Keratinocyte (primary cell): ENCODE data around the gene MAN2A2.

Experiments
- CTCF ChIP-seq, 3 experiments: IDR thresholded peaks in 1 of 3; conservative IDR thresholded peaks in 1 of 3; optimal IDR thresholded peaks in 1 of 3; 2 replicates in 2 of 3; 3 replicates in 1 of 3; pipeline versions ENCODE3 to v1.5.1; 2011; ENCODE audit warnings: low read length in 3 of 3, mild to moderate bottlenecking in 3 of 3, moderate library complexity in 2 of 3, control low read depth in 1 of 3, inconsistent platforms in 1 of 3; ENCODE audit not compliant: insufficient read depth in 2 of 3; ENCODE audit errors: extremely low read depth in 1 of 3
- EZH2 ChIP-seq: IDR thresholded peaks from one replicate; pipeline ENCODE4 v1.6.1; 2012; ENCODE audit warnings: inconsistent platforms, mild to moderate bottlenecking, low read length, moderate library complexity

GRCh38 chr15:90915808-90916440 lies 12.8 kb downstream of the MAN2A2 start:
- TF ChIP-seq CTCF (optimal IDR thresholded peaks at IDR 0.05 in 1 of 3, IDR thresholded peaks at IDR 0.05 in 1 of 3, conservative IDR thresholded peaks at IDR 0.05 in 1 of 3; ENCODE audit: extremely low read depth in 1 of 3, insufficient read depth in 2 of 3, low read length in 3 of 3) (no peak), EZH2 (no peak)
